GM18868 (cell line): ENCODE data around the gene AZU1.

Experiments
- ATAC-seq: cut with Tn5 transposase; IDR thresholded peaks from one replicate; pipeline ENCODE4 v1.9.1; 2021; ENCODE audit warnings: mild to moderate bottlenecking, moderate library complexity; ENCODE audit not compliant: unreplicated experiment

AZU1 gene

DNA sequence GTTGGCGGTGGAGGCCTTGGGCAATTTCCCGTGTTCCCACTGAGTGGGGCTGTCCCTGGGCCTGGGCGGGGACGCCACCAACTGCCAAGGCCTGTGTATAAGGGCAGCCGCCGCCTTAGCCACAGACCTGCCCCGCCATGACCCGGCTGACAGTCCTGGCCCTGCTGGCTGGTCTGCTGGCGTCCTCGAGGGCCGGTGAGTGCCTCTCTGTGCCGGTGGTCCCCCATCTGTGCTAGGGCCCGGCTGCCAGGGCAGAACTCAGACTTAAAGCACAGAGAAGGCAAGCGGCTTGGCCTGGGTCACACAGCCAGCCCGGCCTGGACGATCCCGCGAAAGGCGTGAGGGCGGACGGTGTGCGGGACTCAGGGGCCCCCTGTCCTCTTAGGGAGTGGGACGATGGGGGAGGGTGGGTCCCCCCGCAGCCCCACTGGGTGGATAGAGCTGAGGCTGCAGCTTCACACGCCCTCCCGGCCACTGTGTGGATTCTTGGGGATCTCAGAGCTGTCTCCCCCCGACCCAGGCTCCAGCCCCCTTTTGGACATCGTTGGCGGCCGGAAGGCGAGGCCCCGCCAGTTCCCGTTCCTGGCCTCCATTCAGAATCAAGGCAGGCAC, at the start of gene AZU1:
AZU1 (plus strand) TSS at position 128 of the 612 bp plus-strand sequence; CDS start at position 138, 10 bp downstream.
- no peak for ATAC-seq

- ATAC-seq: no peak
Measured at GRCh38 chr19:778910-779653, 48.6 kb upstream of the AZU1 start.

DNA sequence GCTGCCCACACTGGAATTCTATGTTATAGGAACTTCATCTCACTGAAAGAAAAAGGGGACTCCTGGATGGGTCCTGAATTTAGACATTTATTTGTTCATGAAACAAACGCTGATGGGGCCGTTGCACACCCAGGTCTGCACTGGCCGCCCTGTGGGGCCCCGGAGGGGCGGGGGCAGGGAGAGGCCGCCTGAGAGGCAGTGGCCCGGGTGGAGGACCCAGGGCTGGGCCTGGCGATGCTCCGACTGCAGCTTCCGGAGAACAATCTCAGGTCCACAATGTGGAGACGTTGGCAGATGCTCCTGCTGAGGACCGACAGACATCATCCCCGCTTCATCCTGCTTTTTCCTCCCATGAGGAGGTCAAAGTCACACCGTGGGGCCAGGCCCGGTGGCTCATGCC, 46.7 kb upstream of the AZU1 start:
- ATAC-seq: no peak

- ATAC-seq: no peak
Measured at GRCh38 chr19:781800-782184, 45.8 kb upstream of the AZU1 start.

GRCh38 chr19:782185-782877, 45.3 kb upstream of the AZU1 start:
- no peak for ATAC-seq

GRCh38 chr19:782878-783668, 44.6 kb upstream of the AZU1 start:
- ATAC-seq: no peak

DNA sequence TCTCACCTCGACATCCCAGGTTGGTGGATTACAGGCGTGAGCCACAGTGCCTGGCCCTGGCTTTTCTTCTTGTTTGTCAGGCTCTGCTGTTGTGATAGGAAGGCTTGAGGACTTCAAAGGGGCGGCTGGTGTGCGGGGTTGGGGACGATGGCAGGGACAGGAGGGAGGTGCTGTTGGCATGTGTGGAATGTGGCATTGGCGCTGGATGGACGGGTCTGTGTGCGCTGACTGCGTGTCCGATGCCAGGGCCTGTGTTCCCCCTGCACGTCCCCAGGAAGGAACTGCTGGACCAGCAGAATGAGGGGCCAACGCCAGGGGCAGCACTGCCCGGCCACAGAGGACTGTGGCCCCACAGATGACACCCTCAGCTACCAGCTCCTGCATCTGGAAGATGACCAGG, 43.1 kb upstream of the AZU1 start:
- no peak for ATAC-seq

GRCh38 chr19:787536-787935, 40.1 kb upstream of the AZU1 start:
- no peak for ATAC-seq

DNA sequence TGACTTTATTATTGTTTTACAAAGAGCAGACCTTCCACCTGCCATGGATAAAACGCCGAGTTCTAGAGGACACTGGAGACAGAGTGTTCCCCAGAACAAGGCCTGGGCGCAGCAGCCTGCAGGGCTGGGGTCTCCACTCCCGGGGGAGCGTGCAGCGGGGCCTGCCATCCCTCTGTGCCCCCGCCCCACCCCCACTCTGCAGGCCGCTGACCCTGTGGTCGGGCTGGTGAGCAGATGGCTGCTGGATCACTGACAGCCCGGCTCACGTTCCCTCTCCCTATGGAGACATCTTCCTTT, 39.0 kb upstream of the AZU1 start:
- ATAC-seq: no peak

GRCh38 chr19:788983-789700, 38.5 kb upstream of the AZU1 start:
- ATAC-seq: no peak

GRCh38 chr19:789701-790060, 38.0 kb upstream of the AZU1 start:
- ATAC-seq: no peak

DNA sequence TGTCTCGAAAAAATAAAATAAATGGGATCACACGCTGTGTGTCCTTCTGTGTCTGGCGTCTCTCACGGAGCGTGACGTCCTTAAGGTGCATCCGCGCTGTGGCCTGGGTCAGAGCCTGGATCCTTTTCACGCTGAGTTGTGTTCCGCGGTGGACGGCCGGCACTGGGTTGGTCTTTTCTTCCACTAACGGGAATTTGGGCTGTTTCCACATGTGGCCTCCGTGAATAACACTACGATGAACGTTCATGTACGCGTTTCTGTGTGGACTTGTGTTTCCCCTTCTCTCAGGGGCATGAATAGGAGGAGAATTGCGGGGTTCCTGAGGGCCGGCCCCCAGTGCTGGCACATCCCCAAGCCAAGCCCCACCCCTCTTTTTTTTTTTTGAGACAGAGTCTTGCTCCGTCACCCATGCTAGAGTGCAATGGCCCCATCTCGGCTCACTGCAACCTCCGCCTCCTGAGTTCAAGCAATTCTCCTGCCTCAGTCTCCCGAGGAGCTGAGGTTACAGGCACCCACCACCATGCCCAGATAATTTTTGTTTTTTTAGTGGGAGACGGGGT, 36.5 kb upstream of the AZU1 start:
- no peak for ATAC-seq

DNA sequence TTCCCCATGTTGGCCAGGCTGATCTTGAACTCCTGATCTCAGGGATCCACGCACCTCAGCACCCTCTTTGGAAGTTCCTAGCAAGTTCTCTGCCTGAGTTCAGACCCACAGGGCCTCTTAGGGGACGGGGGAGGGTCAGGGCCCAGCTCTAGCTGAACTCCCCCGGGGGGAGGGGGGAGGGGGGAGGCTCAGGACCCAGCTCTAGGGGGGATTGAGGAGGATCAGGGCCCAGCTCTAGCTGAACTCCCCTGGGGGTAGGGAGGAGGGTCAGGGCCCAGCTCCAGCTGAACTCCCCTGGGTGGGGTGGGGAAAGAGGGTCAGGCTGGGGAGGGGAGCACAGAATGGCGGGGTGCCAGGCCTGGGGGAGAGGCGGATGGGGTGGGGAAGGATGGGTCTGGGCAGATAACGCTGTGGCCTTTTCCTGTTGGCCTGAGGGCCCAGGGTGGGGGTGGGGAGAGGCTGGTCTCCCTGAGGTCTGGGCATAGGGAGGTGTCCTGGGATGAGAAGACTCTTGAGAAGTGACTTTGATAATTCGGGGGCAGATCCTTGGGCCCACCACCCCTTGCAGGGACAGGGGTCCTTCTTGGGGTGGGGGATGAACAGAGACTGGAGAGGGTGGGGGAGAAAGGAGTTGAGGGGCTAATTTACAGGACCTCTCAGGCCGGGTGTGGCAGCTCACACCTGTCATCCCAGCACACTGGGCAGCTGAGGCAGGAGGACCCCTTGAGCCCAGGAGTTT, 35.9 kb upstream of the AZU1 start:
- ATAC-seq: no peak

GRCh38 chr19:792306-792885, 35.2 kb upstream of the AZU1 start:
- no peak for ATAC-seq

DNA sequence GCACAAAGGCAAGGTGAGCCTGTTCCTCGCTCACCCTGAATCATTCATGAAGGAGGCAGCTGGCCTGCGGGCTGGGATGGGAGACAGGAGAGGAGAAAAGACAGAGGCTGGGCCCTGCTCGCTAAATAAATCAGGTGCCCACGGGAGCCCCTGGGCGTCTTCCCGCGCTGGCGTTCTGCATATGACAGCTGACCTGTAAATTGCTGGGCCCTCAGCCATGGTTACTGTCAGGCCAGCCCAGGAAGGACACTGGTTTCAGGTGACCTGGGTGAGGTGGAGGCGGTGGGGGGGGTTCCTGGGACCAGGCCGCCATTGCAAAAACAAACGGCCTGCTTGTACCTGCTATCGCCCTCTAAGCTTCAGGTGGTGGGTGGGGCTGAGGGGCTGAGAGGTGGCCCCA, 33.8 kb upstream of the AZU1 start:
- no peak for ATAC-seq

DNA sequence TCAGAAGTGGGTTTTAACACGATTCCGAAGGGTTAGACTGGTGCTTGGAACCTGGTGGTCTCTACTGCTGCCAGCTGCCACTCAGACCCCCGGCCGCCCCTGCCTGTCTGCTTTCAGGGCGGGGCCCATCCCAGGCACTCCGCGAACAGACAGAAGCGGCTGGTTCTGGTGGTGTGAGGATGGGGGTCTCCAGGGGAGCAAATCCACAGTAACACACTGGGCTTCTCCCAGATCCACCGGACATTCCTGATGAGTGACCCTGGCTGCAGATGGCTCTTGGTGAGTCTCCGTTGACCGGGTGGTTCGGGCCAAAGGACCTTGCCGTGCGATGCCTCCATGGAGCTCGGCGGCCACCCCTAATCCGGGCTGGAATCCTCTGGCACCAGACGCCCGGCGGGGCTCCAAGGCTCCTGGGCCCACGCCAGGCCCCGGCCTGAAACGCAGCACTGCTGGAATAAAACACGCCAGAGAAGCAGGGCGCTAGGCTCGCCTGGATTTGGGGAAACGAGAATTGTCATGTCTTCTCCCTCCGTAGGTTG, 32.5 kb upstream of the AZU1 start:
- no peak for ATAC-seq

- no peak for ATAC-seq
Measured at GRCh38 chr19:795691-796581, 31.7 kb upstream of the AZU1 start.
